SH-SY5Y (cell line): ENCODE measurements around the gene CD19.

ENCODE experiments used
- GATA2 ChIP-seq: IDR thresholded peaks from 2 replicates; pipeline ENCODE4 v1.6.1; 2011; ENCODE audit warnings: mild to moderate bottlenecking, low read depth, low read length
- GATA3 ChIP-seq: IDR thresholded peaks from 2 replicates; pipeline ENCODE4 v1.6.1; 2011; ENCODE audit warnings: low read depth, mild to moderate bottlenecking, low read length, moderate library complexity

GRCh38 chr16:28930652-28931051 lies 1.1 kb upstream of the CD19 start:
- no peak for TF ChIP-seq GATA3
- no peak for TF ChIP-seq GATA2
